Epithelial cell of esophagus (primary cell): ENCODE results near the gene HECTD2.
"Not testable (repeated sequence)": the region's sequence is repeated elsewhere in the genome, so short reads cannot be mapped to it uniquely, and the experiment has no call there.

Experiments used
- DNase-seq: peaks from one replicate; pipeline ENCODE4 v3.0.0; 2010; ENCODE audit warnings: low read depth
- H3K4me3 ChIP-seq: 2 replicates; pipeline ENCODE4 v1.5.1; 2011; ENCODE audit warnings: mild to moderate bottlenecking, low read length, control low read depth
- TF ChIP-seq, protein P1 (sequence below): IDR thresholded peaks from 2 replicates; pipeline ENCODE4 v1.5.1; 2011; ENCODE audit warnings: low read depth, mild to moderate bottlenecking, low read length, control low read depth, inconsistent platforms; ENCODE audit not compliant: insufficient read depth; ENCODE audit errors: missing control alignments

Gene HECTD2, protein sequence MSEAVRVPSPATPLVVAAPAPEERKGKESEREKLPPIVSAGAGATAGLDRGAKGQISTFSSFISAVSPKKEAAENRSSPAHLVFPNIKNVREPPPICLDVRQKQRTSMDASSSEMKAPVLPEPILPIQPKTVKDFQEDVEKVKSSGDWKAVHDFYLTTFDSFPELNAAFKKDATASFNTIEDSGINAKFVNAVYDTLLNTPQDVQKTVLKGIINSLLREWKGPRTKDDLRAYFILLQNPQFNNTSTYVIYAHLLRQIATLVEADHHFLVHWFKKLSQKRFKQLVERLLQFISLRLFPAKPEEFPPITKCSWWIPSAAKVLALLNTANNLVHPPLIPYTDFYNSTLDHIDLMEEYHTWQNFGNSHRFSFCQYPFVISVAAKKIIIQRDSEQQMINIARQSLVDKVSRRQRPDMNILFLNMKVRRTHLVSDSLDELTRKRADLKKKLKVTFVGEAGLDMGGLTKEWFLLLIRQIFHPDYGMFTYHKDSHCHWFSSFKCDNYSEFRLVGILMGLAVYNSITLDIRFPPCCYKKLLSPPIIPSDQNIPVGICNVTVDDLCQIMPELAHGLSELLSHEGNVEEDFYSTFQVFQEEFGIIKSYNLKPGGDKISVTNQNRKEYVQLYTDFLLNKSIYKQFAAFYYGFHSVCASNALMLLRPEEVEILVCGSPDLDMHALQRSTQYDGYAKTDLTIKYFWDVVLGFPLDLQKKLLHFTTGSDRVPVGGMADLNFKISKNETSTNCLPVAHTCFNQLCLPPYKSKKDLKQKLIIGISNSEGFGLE

DNA sequence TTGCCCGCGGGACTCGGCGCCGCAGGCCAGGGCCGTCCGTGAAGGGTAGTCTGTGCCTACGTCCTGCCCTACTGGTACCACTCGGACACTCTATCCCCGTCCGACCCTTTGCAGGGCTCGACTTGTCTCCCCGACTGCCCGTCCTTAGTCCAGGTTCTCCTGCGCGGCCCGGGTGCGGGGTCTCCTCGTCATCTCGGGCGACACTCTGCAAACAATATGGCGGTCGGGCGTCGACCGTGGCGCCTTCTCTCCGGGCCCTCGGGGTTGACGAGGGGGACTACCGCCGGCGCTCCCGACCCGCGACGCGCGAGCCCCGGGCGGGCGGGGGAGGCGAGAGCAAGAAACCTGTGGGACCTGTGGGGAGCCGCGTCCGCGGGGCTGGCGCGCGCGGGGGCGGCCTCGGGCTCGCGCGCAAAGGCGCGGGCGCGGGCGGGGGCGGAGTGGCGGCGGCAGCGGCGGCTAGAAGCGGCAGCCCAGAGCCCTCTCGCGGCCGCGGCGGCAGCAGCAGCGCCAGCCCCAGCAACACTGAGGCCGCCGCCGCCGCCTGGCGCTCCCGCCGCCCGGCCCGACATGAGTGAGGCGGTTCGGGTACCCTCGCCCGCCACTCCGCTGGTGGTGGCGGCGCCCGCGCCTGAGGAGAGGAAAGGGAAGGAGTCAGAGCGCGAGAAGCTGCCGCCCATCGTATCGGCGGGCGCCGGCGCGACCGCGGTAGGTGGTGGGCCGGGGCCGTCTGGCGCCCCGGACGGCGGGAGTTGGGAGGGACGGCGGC lies at the start of gene HECTD2:
Gene HECTD2, plus strand, starts transcription at position 476 of the 769 bp plus-strand sequence. Its CDS starts 95 bp downstream, at position 571.
- TF ChIP-seq, protein P1, sequence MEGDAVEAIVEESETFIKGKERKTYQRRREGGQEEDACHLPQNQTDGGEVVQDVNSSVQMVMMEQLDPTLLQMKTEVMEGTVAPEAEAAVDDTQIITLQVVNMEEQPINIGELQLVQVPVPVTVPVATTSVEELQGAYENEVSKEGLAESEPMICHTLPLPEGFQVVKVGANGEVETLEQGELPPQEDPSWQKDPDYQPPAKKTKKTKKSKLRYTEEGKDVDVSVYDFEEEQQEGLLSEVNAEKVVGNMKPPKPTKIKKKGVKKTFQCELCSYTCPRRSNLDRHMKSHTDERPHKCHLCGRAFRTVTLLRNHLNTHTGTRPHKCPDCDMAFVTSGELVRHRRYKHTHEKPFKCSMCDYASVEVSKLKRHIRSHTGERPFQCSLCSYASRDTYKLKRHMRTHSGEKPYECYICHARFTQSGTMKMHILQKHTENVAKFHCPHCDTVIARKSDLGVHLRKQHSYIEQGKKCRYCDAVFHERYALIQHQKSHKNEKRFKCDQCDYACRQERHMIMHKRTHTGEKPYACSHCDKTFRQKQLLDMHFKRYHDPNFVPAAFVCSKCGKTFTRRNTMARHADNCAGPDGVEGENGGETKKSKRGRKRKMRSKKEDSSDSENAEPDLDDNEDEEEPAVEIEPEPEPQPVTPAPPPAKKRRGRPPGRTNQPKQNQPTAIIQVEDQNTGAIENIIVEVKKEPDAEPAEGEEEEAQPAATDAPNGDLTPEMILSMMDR = peak; percentile 16
- DNase-seq = peak; percentile 83
- H3K4me3 ChIP-seq = peak within 1 kb of the TSS; percentile 91

DNA sequence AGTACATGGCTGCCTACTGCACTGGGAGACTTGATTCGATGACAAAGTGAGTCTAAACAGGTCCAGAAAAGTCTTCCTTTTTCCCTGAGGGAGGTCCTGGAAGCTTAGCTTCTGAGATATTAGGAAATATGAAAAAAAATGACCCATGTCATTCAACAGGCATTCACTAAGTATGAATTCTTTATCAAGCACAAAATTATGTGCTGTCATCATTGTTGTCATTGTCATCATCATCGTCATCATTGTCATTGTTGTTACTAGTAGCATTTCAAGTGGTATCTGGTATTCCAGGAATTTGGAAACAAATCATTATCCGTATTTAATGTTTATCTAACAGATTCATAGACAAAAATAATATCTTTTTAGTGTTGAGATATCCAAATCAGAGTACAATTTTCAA lies 49.7 kb upstream of the HECTD2 start:
- no peak overlapping the region for H3K4me3 ChIP-seq
- DNase-seq = no peak
- TF ChIP-seq, protein P1 = no peak

DNA sequence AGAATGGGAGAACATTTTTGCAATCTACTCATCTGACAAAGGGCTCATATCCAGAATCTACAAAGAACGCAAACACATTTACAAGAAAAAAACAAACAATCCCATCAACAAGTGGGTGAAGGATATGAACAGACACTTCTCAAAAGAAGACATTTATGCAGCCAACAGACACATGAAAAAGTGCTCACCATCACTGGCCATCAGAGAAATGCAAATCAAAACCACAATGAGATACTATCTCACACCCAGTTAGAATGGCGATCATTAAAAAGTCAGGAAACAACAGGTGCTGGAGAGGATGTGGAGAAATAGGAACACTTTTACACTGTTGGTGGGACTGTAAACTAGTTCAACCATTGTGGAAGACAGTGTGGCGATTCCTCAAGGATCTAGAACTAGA lies 44.6 kb upstream of the HECTD2 start:
- not testable (repeated sequence) for H3K4me3 ChIP-seq, DNase-seq

DNA sequence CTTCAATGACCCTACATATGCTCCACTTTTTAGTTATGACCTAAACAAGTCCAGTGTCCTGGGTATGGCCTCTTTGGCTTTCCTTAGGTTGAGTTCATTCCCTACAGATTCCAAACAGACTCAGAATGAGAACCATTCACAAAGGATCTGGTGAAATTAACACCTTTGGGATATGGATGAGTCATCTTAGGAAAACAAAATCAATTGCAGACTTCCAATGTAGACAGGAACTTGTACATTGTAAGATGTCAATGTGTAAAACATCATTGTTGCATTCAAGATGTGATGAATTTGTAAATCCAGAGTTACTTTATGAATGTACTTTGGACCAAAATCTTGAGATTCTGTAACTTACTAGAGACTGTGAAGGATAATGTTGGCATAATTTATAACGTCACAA lies 43.4 kb upstream of the HECTD2 start:
- TF ChIP-seq, protein P1 = no peak

DNA sequence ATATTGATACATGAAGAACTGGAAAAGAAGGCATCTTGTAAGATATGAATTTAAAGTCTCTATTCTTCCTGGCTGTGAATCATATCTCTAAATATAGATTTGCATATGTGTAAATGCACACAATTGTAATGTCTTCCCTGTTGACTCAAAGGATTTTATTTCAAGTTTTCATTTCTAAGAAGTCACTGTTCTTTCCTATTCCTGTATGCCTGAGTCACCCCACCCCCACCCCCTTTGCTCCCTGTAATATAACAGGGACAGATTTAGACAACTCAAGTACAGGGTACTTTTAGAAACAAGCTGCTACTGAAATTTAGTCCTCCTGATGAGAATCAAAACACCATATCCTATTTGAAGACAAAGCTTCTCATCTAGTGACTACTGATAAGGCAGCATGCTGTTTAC lies 43.0 kb upstream of the HECTD2 start:
- no peak overlapping the region for H3K4me3 ChIP-seq
- TF ChIP-seq, protein P1 = no peak
- peak; percentile 20 for DNase-seq

More for the DNA sequence above, 43.4 kb upstream of the HECTD2 start:
- DNase-seq = peak; percentile 30
- H3K4me3 ChIP-seq = no peak overlapping the region

DNA sequence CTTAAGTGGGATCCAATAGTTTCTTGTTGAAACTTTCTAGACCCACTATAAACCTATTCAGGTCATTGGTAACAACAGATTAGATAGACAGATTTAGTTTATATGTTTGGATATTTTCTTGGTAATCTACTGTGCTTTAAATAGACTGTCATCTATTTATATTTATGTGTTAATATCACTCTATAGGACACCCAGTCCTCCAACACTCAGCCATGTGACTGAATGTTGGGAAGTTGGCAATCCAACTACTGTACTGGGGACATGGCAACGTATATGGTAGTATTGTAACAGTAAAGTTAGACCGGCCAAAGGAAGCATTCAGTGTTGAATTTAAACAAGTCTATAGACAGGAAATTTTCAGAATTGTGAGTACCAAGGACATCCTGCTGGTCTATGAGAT lies 42.6 kb upstream of the HECTD2 start:
- H3K4me3 ChIP-seq = no peak overlapping the region
- DNase-seq = no peak
- TF ChIP-seq, protein P1 = no peak
